HG03469 (cell line): ENCODE measurements around the gene NDUFV1.

ENCODE experiments used
- ATAC-seq: cut with Tn5 transposase; IDR thresholded peaks from one replicate; pipeline ENCODE4 v1.9.1; 2021; ENCODE audit warnings: mild to moderate bottlenecking, moderate library complexity, moderate number of reproducible peaks; ENCODE audit not compliant: unreplicated experiment

The NDUFV1 gene

GRCh38 chr11:67638535-67639437 lies 32.0 kb downstream of the NDUFV1 start:
- no peak for ATAC-seq

- no peak for ATAC-seq
These were observed 32.7 kb downstream of the NDUFV1 start, which contains the start of gene TBX10 for GRCh38 chr11:67639438-67639859. Gene TBX10, minus strand, starts transcription at chr11:67639763. Its CDS starts 291 bp downstream, at chr11:67639472.

DNA sequence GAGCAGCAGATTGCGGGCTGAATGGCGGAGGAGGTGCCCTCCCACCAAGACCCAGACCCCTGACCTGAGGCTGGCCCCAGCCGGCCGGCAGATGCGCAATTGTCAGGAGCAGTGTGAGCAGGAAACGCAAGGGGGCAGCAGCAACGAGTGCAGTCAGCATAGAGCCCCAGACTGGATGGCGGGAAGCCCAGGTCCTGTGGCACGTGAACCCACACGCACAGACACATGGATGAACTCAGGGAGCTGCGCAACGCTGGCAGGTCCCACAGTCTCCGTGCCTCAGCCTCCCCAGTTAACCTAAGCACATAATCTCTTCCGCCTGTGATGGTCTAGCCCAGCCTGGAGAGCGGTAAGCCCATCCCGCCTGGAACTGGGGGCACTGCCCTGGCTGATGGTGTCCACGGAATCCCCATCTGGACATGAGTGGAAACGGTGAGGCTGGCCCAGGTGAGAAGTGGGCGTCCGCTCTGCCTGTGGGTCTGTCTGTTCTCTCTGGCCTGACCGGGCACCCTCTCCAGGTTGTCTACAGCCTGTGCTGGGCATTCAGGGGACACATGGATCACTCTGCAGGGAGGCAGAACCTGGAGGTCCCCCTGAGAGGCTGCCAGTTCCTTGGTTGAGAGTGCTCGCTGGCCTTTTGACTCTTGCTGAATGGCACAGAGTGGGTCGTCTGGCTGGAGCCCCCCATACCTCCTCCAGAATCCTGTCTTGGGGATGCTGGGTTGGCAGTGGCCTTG lies 33.5 kb downstream of the NDUFV1 start:
- no peak for ATAC-seq

DNA sequence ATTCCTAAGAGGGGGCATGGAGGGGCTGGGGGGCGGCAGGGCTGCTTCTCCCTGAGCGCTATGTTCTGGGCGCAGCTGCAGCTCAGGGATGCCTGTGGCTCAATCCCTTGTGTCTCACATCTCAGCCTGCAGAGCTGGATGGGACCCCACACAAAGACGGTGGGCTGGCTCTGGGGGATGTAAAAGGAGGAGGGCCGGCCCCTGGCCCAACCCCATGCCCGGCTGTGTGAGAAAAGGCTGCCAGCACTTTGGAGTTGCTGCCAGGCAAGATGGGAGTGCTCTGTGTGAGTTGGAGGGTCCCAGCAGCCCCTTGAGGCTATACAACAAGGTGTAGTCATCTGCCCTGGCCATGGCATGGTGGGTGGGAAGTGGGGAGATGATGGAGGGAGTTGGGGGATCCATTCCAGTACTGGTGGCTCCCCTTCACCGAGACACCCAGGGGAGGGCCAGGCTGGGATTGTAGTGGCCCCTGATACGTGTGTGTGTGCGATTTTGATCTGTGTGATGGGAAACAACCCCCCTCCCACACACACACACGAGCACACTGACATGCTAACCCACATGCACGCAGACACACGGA lies 34.1 kb downstream of the NDUFV1 start:
- ATAC-seq = no peak

- ATAC-seq = no peak
These were observed 34.8 kb downstream of the NDUFV1 start for GRCh38 chr11:67641338-67642172.

GRCh38 chr11:67642173-67643120 lies 35.7 kb downstream of the NDUFV1 start:
- ATAC-seq = no peak

DNA sequence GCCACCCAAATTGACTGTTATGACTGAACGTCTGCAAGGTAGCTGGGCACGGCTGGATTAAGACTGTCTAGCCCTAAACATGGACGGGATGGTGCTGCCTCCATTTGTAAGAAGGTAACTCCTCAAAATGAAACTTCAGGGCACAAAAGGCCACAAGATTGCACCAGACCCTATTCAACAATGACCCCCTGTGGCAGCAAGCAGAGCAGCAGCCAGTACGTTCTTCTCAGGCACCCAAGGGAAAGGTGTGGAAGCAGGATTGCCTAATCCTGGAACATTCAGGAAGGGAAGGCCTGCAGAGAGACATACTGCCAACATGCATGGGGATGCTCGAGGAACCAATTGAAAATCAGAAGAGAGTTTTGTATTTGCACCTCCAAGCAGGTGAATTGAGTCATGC lies 37.3 kb downstream of the NDUFV1 start:
- no peak for ATAC-seq

DNA sequence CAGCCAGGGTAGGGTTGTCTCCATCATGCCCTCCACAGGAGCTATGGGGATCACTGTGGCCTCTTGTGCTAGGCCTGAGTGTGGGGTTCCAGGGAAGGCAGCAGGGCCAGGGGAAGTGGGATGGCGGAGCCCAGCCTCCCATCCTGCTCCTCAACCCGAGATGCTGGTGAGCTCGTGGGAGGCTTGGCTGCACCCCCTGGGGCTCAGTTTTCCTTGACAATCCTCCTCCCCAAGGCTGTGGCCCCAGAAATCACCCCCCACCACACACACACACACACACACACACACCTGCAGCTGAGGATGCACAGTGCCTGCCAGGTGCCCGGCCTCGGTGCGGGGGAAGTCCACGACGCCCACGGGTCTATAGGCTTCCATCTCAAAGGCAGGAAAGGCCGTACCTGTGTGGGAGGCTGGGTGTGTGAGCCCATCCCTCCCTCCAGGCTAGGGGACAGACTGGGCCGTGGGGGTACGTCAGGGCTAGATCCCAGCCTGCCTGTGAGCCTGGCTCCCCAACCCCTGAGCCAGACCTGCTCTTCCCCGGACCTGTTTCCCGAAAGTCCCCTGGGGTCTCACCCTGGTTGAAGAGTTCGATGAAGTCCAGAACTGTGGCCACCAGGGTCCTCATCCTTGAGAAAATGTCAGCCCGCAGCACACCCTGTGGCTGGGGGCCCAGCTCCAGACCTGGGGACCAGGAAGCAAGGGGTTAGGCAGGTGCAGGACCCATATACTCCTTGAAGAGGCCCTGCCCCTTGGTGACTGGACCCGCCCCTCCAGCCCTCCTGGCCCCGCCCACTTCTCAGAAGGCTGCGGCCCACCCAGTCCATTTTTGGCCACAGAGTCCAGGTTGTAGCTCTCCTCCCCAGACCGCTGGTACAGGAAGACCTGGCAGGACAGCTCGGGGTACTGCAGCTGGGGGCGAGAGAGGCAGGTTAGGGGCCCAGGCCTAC lies 38.0 kb downstream of the NDUFV1 start:
- no peak for ATAC-seq

DNA sequence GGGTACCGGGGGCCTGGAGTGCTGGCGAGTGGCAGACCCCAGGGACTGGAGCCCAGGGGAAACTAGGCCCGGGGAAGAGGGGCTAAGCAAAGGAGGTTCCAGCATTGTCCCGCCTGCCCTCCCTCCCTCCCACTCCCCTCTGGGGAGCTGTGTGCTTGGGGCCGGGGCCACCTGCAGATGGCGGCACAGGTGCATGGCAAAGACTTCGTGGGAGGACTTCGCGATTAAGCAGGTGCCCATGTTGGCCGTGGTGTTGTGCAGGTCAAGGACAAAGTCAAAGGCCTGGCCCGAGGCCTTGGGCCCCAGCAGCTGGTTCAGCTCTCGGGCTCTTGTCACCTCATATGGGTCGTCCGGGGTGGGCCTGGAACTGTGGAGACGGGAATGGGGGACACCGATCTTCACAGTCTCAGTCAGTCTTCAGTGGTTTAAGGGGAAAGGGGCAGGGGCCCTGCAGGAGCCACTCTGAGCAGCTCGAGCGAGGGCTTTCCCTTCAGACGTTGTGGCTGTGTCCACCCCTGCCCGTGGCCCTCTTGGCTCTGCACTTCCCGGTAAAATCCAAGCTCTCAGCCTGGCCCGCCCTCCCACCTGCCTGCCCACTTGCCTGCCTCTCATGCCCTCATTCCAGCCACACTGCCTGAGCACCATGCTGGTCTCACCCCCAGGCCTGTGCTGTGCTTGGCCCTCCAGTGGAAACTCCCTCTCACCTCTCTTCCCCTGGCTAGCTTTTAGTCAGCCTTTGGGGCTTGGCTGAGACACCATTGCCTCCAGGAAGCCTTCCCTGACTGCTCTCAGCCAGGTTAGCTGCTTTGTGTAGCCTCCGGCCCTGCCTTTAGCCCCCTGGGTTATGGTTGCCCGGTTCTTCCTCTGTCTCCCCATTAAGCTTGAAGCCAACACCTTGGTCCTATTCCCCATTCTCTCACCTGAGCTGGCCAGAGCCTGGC lies 39.1 kb downstream of the NDUFV1 start:
- ATAC-seq = no peak

DNA sequence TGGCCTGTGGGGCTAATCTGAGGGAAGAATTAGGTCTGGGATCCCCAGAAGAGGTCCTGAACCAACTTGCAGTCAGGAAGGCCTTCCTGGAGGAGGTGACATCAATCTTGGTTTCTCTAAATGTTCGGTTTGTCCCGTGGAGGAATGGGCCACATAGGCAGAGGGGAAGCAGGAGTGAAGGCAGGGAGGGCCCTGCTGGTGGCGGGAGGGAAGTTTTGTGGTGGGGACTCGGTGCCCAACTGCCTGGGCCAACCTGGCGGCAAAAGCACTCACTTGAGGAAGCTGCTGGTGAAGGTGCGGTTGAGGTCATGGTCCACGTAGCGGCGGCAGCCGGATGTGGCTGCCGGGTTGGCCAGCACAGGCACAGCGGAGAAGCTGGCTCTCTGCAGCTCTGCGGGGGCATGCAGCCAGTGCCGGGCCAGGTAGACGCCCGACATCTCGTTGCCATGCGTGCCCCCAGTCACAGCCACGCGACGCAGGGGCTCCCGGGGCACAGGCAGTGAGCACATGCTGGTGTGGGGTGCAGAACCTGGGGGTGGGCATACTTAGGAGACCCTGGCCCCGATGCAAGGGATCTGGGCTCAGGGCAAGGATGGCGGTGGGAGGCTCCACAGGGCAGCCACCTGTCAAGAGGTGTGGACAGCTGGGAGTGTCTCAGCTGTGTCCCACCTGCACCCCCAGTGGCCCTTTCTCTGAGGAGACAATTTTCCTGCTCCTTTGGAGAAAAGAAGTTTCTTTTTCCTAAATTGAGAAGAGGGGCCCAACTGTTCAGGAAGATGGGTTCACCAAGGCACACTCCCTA lies 40.0 kb downstream of the NDUFV1 start:
- ATAC-seq = no peak

DNA sequence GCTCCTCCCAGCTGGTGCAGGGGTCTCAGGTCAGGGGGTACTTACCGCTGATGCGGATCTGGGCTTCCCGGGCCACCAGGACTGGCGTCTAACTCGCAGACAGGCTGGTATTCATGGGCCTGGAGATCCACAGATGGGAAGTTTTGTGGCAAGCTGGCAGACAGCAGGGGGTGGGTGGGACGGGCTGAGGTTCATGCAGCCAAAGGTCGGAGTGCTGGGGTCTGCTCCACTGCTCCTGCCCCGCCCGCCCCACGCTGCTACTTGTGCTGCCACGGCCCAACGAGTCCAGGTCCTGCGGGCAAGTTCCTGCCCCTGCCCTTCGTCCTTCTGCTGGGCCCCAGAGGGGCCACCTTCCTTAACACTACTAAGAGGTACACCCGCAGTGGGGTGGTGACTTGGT lies 40.7 kb downstream of the NDUFV1 start:
- no peak for ATAC-seq

- ATAC-seq = no peak
These were observed 41.5 kb downstream of the NDUFV1 start for GRCh38 chr11:67648140-67648795.

GRCh38 chr11:67648796-67649613 lies 42.3 kb downstream of the NDUFV1 start:
- ATAC-seq = no peak

GRCh38 chr11:67649634-67650510 lies 43.1 kb downstream of the NDUFV1 start:
- no peak for ATAC-seq
